Thoracic aorta (tissue), 2 donors: ENCODE data around the gene HARS2. TPM values are rescaled to one million over a fixed set of nuclear protein-coding genes. Genes with fewer than 3 reads are reported as not detected.
A peak's percentile ranks its signal among the peaks of the same experiment; 100 is the strongest.
"Not testable (repeated sequence)": the region's sequence is repeated elsewhere in the genome, so short reads cannot be mapped to it uniquely, and the experiment has no call there.

Source experiments
- ATAC-seq: fragments of 150-250 bp; one replicate; pipeline ENCODE4 v1.8.0; 2017; ENCODE audit warnings: low read depth; ENCODE audit not compliant: insufficient number of reproducible peaks, low FRiP score
- DNase-seq: peaks from one replicate; pipeline ENCODE4 v3.0.0-alpha.2; 2020; ENCODE audit warnings: low spot score
- H3K27ac ChIP-seq, 2 donors: fragments of 200-600 bp; sonication (generic); 1 replicate in 1 of 2; 2 replicates in 1 of 2; pipeline ENCODE4 v1.5.1; 2016; ENCODE audit warnings: mild to moderate bottlenecking in 2 of 2, moderate library complexity in 2 of 2
- H3K27me3 ChIP-seq: fragments of 200-600 bp; sonication (generic); replicated peaks from 2 replicates; pipeline ENCODE4 v1.6.0; 2016; ENCODE audit warnings: mild to moderate bottlenecking; ENCODE audit not compliant: insufficient read depth
- H3K36me3 ChIP-seq: fragments of 200-600 bp; sonication (generic); one replicate; pipeline ENCODE4 v1.5.1; 2016
- H3K4me1 ChIP-seq, 2 donors: fragments of 200-600 bp; sonication (generic); 1 replicate in 1 of 2; 2 replicates in 1 of 2; pipeline versions ENCODE4 v1.5.1 to v1.6.0; 2016; ENCODE audit warnings: low read depth in 2 of 2, mild to moderate bottlenecking in 1 of 2; ENCODE audit not compliant: control insufficient read depth in 1 of 2
- H3K4me3 ChIP-seq: fragments of 200-600 bp; sonication (generic); 2 replicates; pipeline ENCODE4 v1.5.1; 2016; ENCODE audit warnings: mild to moderate bottlenecking
- H3K9me3 ChIP-seq: fragments of 200-600 bp; sonication (generic); 2 replicates; pipeline ENCODE4 v1.5.1; 2016
- CTCF ChIP-seq: fragments of 200-600 bp; sonication (generic); IDR thresholded peaks from one replicate; pipeline ENCODE4 v1.5.1; 2019; ENCODE audit warnings: antibody characterized with exemption
- total RNA-seq, 2 donors: library from RNA; depleted of rRNA; stranded (reverse); fragments of >200 nt; gene quantifications; one replicate each; pipeline versions ENCODE4 v1.1.0 to v1.2.3, GENCODE V29; 2016

HARS2 gene
- total RNA-seq, 2 donors from 2014 or later, result 26.0 to 69.0 TPM

DNA sequence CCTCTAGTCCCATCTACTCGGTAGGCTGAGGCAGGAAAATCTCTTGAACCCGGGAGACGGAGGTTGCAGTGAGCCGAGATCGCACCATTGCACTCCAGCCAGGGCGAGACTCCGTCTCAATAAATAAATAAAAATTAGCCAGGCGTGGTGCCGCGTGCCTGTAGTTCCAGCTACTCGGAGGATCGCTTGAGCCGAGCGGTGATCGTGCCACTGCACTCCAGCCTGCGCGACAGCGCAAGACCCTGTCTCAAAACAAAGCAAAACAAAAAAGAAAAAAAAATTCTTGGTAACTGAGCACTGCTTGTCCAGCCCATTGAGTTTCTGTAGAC lies 27.3 kb upstream of the HARS2 start:
- TF ChIP-seq CTCF, result no peak
- ATAC-seq (no peak), DNase-seq (no peak)
- H3K4me1 ChIP-seq, result peaks cover 7 to 22% of the 10 kb centered on the region in 2 donors
- H3K9me3 ChIP-seq, result no peaks in the 10 kb centered on the region
- H3K4me3 ChIP-seq, result peak overlapping the region; percentile 74
- H3K27ac ChIP-seq, result peak overlapping the region; percentile 84 to 89
- peaks cover 44% of the 10 kb centered on the region for H3K36me3 ChIP-seq
- H3K27me3 ChIP-seq, result no peaks in the 10 kb centered on the region

- ATAC-seq, result peak; percentile 85
- Histone ChIP-seq H3K4me3 (peak within 1 kb of the TSS; percentile 74), H3K9me3 (no peaks in the 10 kb centered on the region), H3K36me3 (peaks cover 44% of the 10 kb centered on the region), H3K27ac (peak within 1 kb of the TSS; percentile 84 to 89), H3K27me3 (no peaks in the 10 kb centered on the region), H3K4me1 (peaks cover 7 to 22% of the 10 kb centered on the region in 2 donors)
- TF ChIP-seq CTCF, result no peak
- peak; percentile 84 for DNase-seq
These were observed 26.7 kb upstream of the HARS2 start, which contains the start of gene WDR55 for GRCh38 chr5:140664359-140665119. TSS of gene WDR55 (plus strand) at chr5:140664904. CDS start at chr5:140664913, 9 bp downstream.

- H3K27me3 ChIP-seq, ATAC-seq, DNase-seq: not testable (repeated sequence)
These were observed 20.2 kb upstream of the HARS2 start for GRCh38 chr5:140671035-140671434.

DNA sequence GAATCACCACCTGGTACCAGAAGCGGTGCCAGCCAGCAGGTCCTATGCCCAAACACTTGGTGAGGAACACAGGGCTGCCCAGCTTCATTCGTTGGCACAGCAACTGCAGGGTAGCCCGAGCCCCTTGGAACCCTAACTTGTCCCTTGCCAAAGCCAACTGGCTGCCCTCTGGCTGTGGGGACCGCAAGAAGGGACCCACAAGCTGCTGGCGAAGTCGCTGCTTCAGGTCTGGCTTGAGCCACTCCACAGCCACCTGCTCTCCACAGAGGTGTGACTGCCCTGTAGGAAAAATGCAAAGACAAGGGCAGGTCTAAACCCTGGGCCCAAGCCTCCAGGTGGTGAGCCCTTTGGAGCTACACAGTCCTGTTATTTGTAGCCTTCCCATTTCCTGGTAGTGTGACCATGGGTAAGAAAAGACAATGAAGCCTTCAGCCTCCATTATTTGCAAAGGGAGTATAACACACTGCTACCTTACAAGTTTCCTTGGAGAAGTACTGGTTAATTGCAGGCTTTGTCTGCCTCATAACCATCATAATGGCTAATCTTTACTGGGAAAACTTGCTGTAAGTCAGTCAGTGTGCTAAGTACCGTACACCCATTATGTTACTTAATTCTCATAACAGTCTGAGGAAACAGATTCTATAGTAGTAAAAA lies 19.7 kb upstream of the HARS2 start:
- no peak for TF ChIP-seq CTCF
- H3K4me1 ChIP-seq, result peaks cover 0 to 3% of the 10 kb centered on the region in 2 donors
- DNase-seq (no peak), ATAC-seq (no peak)
- no peak overlapping the region for H3K4me3 ChIP-seq
- H3K36me3 ChIP-seq, result peaks cover 45% of the 10 kb centered on the region
- H3K27ac ChIP-seq, result no peak overlapping the region
- H3K27me3 ChIP-seq, result no peaks in the 10 kb centered on the region
- H3K9me3 ChIP-seq, result no peaks in the 10 kb centered on the region

More at GRCh38 chr5:140671035-140671434, 20.2 kb upstream of the HARS2 start:
- H3K27ac ChIP-seq, H3K4me3 ChIP-seq, H3K9me3 ChIP-seq, H3K4me1 ChIP-seq: not testable (repeated sequence)
- H3K36me3 ChIP-seq, result peaks cover 39% of the 10 kb centered on the region

DNA sequence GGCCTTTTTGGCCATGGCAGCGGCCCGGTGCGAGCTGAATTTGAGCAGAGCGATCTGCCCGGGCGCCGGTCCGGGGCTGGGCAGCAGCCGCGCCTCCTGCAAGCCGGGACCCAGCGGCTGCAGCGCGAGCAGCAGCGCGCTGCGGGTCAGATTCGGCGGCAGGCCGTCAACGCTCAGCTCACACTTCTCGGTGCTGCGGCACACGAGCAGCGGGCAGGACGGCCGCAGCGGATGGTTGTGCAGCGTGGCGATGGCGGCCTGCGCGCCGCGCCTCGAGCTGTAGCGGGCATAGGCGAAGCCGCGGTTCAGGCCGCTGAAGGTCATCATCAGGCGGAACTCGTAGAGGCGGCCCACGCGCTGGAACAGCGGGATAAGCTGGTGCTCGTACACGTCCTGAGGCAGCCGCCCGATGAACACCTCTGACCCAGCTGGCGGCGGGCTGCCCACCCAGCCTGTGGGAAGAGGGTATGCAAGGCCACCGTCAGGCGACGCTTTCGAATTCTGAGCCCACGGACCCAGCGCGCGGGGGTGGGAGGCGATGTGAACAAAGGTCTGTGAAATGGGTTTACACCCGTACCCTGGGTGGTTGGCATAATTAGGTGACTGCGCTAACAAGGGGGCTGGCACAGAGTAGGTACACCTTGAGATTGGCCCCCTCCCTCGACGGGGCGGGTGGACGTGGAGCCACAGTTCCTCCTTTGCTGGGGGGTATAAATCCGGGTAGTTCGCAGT lies 18.6 kb upstream of the HARS2 start:
- H3K9me3 ChIP-seq, result no peaks in the 10 kb centered on the region
- TF ChIP-seq CTCF, result no peak
- no peaks in the 10 kb centered on the region for H3K27me3 ChIP-seq
- H3K4me1 ChIP-seq, result no peaks in the 10 kb centered on the region
- peak overlapping the region; percentile 21 for H3K4me3 ChIP-seq
- no peak for DNase-seq
- H3K27ac ChIP-seq, result no peak overlapping the region
- peaks cover 55% of the 10 kb centered on the region for H3K36me3 ChIP-seq
- no peak for ATAC-seq
